GM21367 (cell line): ENCODE measurements around the gene ZNF248.

Experiments
- ATAC-seq: cut with Tn5 transposase; IDR thresholded peaks from one replicate; pipeline ENCODE4 v1.9.1; 2021; ENCODE audit not compliant: unreplicated experiment

The ZNF248 gene

DNA sequence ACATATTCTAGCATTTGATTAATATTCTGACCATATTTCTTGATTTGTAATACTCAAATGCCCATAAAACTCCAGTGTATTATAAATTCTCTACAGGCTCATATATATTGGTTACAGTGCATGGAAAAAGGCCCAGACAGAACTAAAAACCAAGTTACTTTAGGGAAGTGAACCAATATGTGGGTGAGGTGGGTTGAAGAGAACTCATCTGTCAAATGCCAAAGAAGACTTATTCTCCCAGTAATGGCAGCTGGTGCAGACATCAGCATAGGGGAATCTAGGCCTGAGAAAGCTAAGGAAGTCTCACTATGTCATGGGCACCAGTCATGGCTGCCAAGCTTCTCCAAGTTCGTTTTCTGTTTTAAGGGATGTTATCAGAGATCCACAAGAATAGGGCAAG, 30.6 kb downstream of the ZNF248 start:
- ATAC-seq: no peak

GRCh38 chr10:37821237-37821636, 36.2 kb downstream of the ZNF248 start:
- ATAC-seq: no peak

GRCh38 chr10:37819797-37820196, 37.6 kb downstream of the ZNF248 start:
- no peak for ATAC-seq

DNA sequence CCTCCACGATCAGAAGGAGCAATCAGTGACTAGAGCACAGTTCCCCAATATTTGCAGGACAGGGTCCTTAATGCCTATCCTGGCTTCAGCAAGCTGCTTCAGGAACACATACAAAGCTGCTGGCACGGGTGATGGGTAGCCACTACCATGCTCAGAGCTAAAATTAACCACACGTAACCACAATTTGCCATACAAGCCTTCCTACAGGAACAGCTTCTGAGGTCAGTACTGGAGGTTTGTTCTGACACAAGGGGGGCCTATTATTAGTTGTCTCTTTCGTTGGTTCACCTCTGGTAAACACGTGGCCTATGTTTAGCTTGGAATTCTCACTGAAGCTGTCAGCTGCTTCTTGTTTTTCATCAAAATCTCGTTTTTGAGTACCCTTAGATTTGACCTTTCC, 41.1 kb downstream of the ZNF248 start:
- no peak for ATAC-seq

- ATAC-seq: no peak
Measured at GRCh38 chr10:37813763-37814162, 43.6 kb downstream of the ZNF248 start.

DNA sequence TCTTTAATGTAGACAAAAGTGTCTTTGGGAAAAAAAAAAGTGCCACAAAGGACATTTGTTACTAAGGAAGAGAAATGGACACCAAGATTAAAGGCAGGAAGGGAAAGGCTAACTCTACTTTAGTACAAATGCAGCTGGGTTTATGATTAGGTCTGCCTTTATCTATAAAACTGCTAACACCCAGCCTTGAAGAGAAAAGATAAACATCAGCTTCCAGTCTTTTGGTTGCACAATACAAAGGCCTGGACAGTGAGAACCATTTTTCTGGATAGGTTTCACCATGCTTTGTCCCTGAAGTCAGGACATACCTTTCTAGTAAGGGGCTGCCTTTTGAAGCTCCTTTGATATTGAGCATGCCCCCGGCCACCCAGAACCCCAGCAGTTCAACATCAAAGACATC, 45.1 kb downstream of the ZNF248 start:
- ATAC-seq: no peak

GRCh38 chr10:37803269-37803668, 54.1 kb downstream of the ZNF248 start:
- ATAC-seq: no peak

DNA sequence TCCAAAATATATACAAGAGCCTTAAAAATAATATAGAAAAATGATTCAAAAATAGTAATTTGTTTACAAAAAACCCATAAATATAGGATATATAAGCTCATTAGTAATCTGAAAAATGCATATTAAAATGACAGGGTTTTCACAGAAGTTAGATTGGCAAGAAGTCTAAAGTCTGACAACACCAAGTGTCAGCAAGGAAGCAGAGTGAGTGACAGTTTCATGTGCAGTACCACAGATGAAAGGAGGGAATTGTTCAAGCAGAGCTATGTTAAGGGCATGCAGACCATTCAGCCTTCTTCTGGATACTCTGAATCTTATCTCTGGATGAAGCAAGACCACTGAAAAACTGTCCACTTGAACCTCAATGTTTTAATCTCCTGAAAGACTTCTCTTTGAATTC, 55.9 kb downstream of the ZNF248 start:
- ATAC-seq: no peak

- no peak for ATAC-seq
Measured at GRCh38 chr10:37794305-37794976, 63.0 kb downstream of the ZNF248 start.

- no peak for ATAC-seq
Measured at GRCh38 chr10:37789590-37789989, 67.8 kb downstream of the ZNF248 start.

GRCh38 chr10:37784678-37785077, 72.7 kb downstream of the ZNF248 start:
- ATAC-seq: no peak

- ATAC-seq: no peak
Measured at GRCh38 chr10:37780536-37780935, 76.9 kb downstream of the ZNF248 start.

GRCh38 chr10:37777056-37777455, 80.4 kb downstream of the ZNF248 start:
- ATAC-seq: no peak

GRCh38 chr10:37775612-37776011, 81.8 kb downstream of the ZNF248 start:
- no peak for ATAC-seq

GRCh38 chr10:37774351-37774750, 83.1 kb downstream of the ZNF248 start:
- ATAC-seq: no peak

DNA sequence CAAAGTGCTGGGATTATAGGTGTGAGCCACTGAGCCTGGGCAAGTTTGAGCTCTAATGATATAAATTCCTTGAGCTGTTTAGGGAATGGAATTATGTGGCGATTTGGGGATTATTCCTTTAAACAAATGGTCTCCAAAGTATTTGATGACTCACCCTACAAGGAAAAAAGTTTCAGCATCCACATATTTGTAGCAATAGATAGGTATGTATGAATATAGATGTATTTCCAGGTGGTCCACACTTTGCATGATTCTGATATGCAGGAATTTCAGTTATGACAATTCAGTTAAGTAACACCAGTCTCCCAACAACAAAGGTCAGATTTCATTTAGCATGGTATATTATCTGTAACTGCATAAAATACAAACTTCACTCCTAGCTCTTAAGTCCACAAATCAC, 92.2 kb downstream of the ZNF248 start:
- no peak for ATAC-seq

DNA sequence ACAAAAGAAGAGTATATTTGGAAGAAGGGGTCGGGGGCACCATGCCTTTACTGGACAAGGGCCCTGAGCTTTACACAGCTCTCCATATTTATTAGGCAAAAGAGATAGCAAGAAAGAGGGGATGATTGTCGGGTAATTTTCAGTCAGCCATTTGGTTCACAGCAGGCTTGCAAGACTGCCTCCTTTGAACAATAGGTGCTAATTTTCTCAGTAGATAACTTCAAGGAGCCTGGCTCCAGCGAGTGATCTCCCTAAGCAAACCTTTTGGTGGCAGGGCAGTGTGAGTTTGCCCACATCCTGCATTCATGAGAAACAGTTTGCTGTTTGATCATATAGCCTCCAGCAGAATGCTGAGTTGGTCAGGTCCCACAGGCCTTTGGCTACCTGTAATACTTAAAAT, 94.3 kb downstream of the ZNF248 start:
- no peak for ATAC-seq

GRCh38 chr10:37762287-37762686, 95.1 kb downstream of the ZNF248 start:
- ATAC-seq: no peak

DNA sequence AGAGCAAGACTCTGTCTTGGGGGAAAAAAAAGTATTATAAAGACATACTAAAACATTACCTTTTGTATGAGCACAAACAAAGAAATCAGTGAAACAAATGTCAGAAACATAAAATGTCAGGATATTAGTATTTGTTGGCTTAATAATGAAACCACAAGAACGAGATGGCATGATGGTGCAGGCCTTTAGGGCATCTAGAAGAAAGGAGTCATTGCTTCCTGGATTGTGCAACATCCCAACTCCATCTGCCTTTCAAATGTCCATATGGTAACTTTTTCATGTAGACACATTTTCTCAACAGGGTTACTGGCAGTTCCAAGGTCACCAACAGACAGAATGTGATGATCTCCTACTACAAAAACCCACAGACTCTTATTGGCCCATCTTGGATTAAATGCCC, 96.6 kb downstream of the ZNF248 start:
- ATAC-seq: no peak

- ATAC-seq: no peak
Measured at GRCh38 chr10:37758074-37758473, 99.3 kb downstream of the ZNF248 start.

DNA sequence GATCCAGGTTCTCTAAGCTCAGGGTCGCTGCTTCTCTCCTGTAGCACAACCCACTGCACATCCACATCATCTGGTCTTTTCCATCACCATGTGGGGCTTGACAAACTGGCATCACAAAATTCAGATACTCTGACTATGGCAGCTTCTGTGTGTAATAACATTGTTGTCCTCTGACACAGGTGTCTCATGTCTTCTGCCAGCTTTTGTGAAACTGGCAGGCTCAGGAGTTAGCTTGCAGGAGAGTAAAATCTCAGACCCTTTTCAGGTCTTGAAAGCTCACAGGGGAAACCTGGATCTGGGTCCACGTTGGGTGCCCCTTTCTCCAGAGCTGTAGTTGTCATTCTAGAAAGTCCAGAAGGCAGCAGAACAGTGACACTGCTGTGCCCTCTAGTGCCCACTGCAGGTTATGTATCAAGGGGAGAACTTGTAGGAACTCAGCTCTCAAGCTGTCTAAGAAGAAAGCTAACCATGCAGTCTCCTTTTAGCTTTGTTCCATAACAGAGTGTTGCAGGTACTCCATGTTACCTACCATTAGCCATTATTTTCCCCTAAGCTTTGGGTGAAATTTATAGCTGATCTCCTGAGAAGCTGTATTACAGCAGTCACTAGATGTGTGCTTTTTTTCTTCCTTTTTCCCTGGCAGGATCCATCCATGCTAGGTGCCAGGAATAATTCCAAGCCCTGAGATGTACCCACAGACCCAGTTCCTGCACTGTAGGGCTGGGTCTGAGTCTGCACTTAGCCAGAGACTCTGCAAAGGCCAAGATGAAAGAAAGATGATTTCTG, 102.7 kb downstream of the ZNF248 start:
- peak; percentile 67 for ATAC-seq

- ATAC-seq: no peak
Measured at GRCh38 chr10:37752334-37752875, 105.0 kb downstream of the ZNF248 start.
